Measurements from ENCODE around the gene SLC41A2. TPM values are rescaled to one million over a fixed set of nuclear protein-coding genes. Genes with fewer than 3 reads are reported as not detected.
"Not testable (repeated sequence)": the region's sequence is repeated elsewhere in the genome, so short reads cannot be mapped to it uniquely, and the experiment has no call there.

SLC41A2 gene
- total and polyA plus RNA-seq, 4 experiments from 2014 or later: 0.07 to 3.7 (median 2.0) TPM

DNA sequence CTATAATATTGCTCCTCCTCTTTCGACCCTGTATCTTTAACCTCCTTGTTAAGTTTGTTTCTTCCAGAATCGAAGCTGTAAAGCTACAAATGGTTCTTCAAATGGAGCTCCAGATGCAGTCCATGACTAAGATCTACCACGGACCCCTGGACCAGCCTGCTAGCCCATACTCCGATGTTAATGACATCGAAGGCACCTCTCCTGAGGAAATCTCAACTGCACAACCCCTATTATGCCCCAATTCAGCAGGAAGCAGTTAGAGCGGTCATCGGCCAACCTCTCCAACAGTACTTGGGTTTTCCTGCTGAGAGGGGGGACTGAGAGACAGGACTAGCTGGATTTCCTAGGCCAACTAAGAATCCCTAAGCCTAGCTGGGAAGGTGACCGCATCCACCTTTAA is 14.7 kb downstream of the SLC41A2 start:
- H3K36me3 Mint-ChIP-seq; H3K27ac ChIP-seq (ENCODE audit: low read depth, low read length); H3K4me1 Mint-ChIP-seq; H3K27me3 Mint-ChIP-seq; H3K4me1 ChIP-seq (ENCODE audit: insufficient read depth, low read length); POLR2A ChIA-PET (ENCODE audit: partially characterized antibody); H3K4me3 ChIP-seq (ENCODE audit: low read length in 2 of 2); H3K4me3 Mint-ChIP-seq; H3K27ac Mint-ChIP-seq; DNase-seq; intact Hi-C loops (cut with micrococcal nuclease); CTCF ChIA-PET (ENCODE audit: partially characterized antibody); H3K36me3 ChIP-seq (ENCODE audit: insufficient read depth, low read length); H3K9me3 ChIP-seq (ENCODE audit: control insufficient read depth in 1 of 2, low read length in 2 of 2); H3K27me3 ChIP-seq (ENCODE audit: insufficient read depth, low read length): not testable (repeated sequence)
- H3K9me3 Mint-ChIP-seq: peaks cover 0 to 17% (median 4%) of the 10 kb centered on the region in 8 donors

DNA sequence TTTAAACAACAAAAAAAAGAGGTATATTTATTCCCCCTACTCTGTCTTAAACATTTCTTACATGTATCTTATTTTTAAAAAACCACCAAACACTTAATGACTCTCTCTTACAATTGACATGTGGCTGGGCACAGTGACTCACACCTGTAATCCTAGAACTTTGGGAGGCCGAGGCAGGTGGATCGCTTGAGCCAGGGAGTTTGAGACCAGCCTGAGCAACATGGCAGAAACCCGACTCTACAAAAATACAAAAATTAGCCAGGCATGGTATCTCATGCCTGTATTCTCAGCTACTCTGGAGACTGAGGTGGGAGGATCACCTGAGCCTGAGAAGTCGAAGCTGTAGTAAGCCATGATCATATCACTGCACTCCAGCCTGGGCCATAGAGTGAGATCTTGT is 16.0 kb downstream of the SLC41A2 start:
- H3K27me3 ChIP-seq (ENCODE audit: insufficient read depth, low read length): no peaks in the 10 kb centered on the region
- no peak overlapping the region for H3K4me3 ChIP-seq (ENCODE audit: low read length in 2 of 2)
- no peaks in the 10 kb centered on the region for H3K36me3 ChIP-seq (ENCODE audit: insufficient read depth, low read length)
- CTCF ChIA-PET (ENCODE audit: partially characterized antibody): interaction anchor here (0.7 to 0.9 kb wide), 2 partner anchors 22 to 338 kb away, joined by 3 read pairs; no protein-coding TSS in a partner anchor
- Mint-ChIP-seq H3K4me3 (no peak overlapping the region), H3K36me3 (no peaks in the 10 kb centered on the region), H3K27ac (no peak overlapping the region), H3K27me3 (peaks cover 0 to 3% of the 10 kb centered on the region in 2 donors), H3K9me3 (peaks cover 0 to 17% (median 4%) of the 10 kb centered on the region in 8 donors), H3K4me1 (no peaks in the 10 kb centered on the region)
- no peaks in the 10 kb centered on the region for H3K4me1 ChIP-seq (ENCODE audit: insufficient read depth, low read length)
- H3K27ac ChIP-seq (ENCODE audit: low read depth, low read length): no peak overlapping the region
- H3K9me3 ChIP-seq (ENCODE audit: control insufficient read depth in 1 of 2, low read length in 2 of 2): no peaks in the 10 kb centered on the region
- intact Hi-C loops (cut with micrococcal nuclease): no loop called here
- DNase-seq: no peak
- POLR2A ChIA-PET (ENCODE audit: partially characterized antibody): no interaction called here

DNA sequence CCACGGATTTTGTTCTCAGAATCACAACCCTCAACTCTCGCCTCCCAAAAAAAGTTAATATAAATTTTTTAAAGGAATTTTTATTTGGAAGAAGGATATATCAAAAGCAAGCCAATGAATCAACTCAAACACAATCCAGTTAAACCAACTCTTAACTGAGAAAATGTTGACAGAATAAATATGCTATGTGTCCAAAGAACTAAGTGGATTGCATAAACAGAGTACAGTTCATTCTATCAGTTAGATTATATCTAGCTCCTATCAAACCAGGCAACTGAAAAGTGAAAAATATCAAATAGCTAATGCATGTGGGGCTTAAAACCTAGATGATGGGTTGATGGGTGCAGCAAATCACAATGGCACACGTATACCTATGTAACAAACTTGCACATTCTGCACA is 16.6 kb downstream of the SLC41A2 start:
- Mint-ChIP-seq H3K9me3 (peaks cover 0 to 17% (median 4%) of the 10 kb centered on the region in 8 donors), H3K36me3 (no peaks in the 10 kb centered on the region), H3K4me3 (no peak overlapping the region), H3K27me3 (peaks cover 0 to 3% of the 10 kb centered on the region in 2 donors), H3K27ac (no peak overlapping the region), H3K4me1 (no peaks in the 10 kb centered on the region)
- Histone ChIP-seq H3K4me3 (ENCODE audit: low read length in 2 of 2) (no peak overlapping the region), H3K4me1 (ENCODE audit: insufficient read depth, low read length) (no peaks in the 10 kb centered on the region), H3K36me3 (ENCODE audit: insufficient read depth, low read length) (no peaks in the 10 kb centered on the region), H3K27me3 (ENCODE audit: insufficient read depth, low read length) (no peaks in the 10 kb centered on the region), H3K27ac (ENCODE audit: low read depth, low read length) (no peak overlapping the region), H3K9me3 (ENCODE audit: control insufficient read depth in 1 of 2, low read length in 2 of 2) (no peaks in the 10 kb centered on the region)
- intact Hi-C loops (cut with micrococcal nuclease): no loop called here
- POLR2A ChIA-PET (ENCODE audit: partially characterized antibody): no interaction called here
- CTCF ChIA-PET (ENCODE audit: partially characterized antibody): no interaction called here
- no peak for DNase-seq

DNA sequence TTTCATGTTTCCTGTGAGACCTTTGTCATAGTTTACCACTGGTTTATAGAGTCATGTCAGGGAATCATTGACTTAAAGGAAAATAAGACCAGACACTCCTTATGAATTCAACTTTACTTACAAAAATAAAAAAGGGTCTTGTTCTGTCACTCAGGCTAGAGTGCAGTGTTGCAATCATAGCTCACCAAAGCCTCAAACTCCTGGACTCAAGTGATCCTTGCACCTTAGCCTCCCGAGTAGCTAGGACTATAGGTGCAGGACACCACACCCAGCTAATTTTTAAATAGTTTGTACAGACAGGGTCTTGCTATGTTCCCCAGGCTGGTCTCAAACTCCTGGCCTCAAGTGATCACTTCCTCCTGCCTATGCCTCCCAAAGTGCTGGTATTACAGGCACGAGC is 19.0 kb downstream of the SLC41A2 start:
- DNase-seq: no peak
- no peak overlapping the region for H3K4me3 ChIP-seq (ENCODE audit: low read length in 2 of 2)
- no peak overlapping the region for H3K4me3 Mint-ChIP-seq

DNA sequence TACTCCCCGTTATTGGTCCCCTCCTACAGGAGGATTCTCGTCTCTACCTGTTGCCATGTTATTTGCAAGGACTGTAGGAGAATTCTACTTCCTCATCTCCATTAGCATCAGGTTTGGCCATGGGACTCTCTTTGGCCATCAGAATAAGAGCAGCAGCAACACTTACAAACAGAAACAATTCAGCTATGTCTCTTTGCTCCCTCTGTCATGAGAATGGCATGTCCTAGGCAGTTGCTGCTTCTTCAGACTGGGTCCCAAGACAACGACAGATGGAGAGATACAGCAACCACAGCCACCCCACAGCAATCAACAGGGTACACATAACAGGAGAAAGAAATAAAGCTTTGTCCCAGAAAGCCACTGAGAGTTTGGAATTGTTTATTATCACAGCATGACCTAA is 19.7 kb downstream of the SLC41A2 start:
- Mint-ChIP-seq H3K27me3 (peaks cover 0 to 5% of the 10 kb centered on the region in 2 donors), H3K9me3 (peaks cover 0 to 6% (median 2%) of the 10 kb centered on the region in 8 donors), H3K36me3 (no peaks in the 10 kb centered on the region), H3K27ac (no peak overlapping the region), H3K4me1 (no peaks in the 10 kb centered on the region), H3K4me3 (no peak overlapping the region)
- ChIA-PET POLR2A (ENCODE audit: partially characterized antibody) (no interaction called here), CTCF (ENCODE audit: partially characterized antibody) (no interaction called here)
- Histone ChIP-seq H3K27me3 (ENCODE audit: insufficient read depth, low read length) (no peaks in the 10 kb centered on the region), H3K36me3 (ENCODE audit: insufficient read depth, low read length) (no peaks in the 10 kb centered on the region), H3K4me1 (ENCODE audit: insufficient read depth, low read length) (no peaks in the 10 kb centered on the region), H3K27ac (ENCODE audit: low read depth, low read length) (no peak overlapping the region), H3K9me3 (ENCODE audit: control insufficient read depth in 1 of 2, low read length in 2 of 2) (no peaks in the 10 kb centered on the region), H3K4me3 (ENCODE audit: low read length in 2 of 2) (no peak overlapping the region)
- intact Hi-C loops (cut with micrococcal nuclease): no loop called here
- DNase-seq: no peak

More for the DNA sequence above, 19.0 kb downstream of the SLC41A2 start:
- H3K36me3 Mint-ChIP-seq: no peaks in the 10 kb centered on the region
- H3K4me1 ChIP-seq (ENCODE audit: insufficient read depth, low read length): no peaks in the 10 kb centered on the region
- peaks cover 0 to 5% of the 10 kb centered on the region in 2 donors for H3K27me3 Mint-ChIP-seq
- no peaks in the 10 kb centered on the region for H3K4me1 Mint-ChIP-seq
- ChIA-PET CTCF (ENCODE audit: partially characterized antibody) (no interaction called here), POLR2A (ENCODE audit: partially characterized antibody) (no interaction called here)
- H3K9me3 Mint-ChIP-seq: peaks cover 0 to 14% (median 4%) of the 10 kb centered on the region in 8 donors
- no peaks in the 10 kb centered on the region for H3K36me3 ChIP-seq (ENCODE audit: insufficient read depth, low read length)
- no peak overlapping the region for H3K27ac ChIP-seq (ENCODE audit: low read depth, low read length)
- no peaks in the 10 kb centered on the region for H3K27me3 ChIP-seq (ENCODE audit: insufficient read depth, low read length)
- no peak overlapping the region for H3K27ac Mint-ChIP-seq
- no peaks in the 10 kb centered on the region for H3K9me3 ChIP-seq (ENCODE audit: control insufficient read depth in 1 of 2, low read length in 2 of 2)
- intact Hi-C loops (cut with micrococcal nuclease): no loop called here

DNA sequence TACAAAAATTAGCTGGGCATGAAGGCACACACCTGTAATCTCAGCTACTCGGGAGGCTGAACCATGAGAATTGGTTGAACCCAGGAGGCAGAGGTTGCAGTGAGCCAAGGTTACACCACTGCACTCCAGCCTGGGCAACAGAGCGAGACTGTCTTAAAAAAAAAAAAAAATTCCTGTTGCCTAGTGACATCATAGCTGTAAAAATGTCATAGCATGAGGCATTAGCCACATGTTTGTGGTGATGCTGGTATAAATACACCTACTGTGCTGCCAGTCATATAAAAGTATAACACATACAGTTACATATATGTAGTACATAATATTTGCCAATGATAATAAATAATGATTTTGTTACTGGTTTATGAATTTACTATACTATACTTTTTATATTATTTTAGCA is 22.2 kb downstream of the SLC41A2 start:
- ChIA-PET POLR2A (ENCODE audit: partially characterized antibody) (no interaction called here), CTCF (ENCODE audit: partially characterized antibody) (interaction anchor here (0.6 to 1.5 kb wide), 2 partner anchors 46 to 554 kb away, joined by 3 to 5 read pairs; no protein-coding TSS in a partner anchor)
- no peak overlapping the region for H3K27ac Mint-ChIP-seq
- no peak overlapping the region for H3K27ac ChIP-seq (ENCODE audit: low read depth, low read length)
- peaks cover 0 to 2% (median 0%) of the 10 kb centered on the region in 8 donors for H3K9me3 Mint-ChIP-seq
- no peak overlapping the region for H3K4me3 Mint-ChIP-seq
- no peaks in the 10 kb centered on the region for H3K36me3 Mint-ChIP-seq
- no peaks in the 10 kb centered on the region for H3K9me3 ChIP-seq (ENCODE audit: control insufficient read depth in 1 of 2, low read length in 2 of 2)
- peaks cover 0 to 5% of the 10 kb centered on the region in 2 donors for H3K27me3 Mint-ChIP-seq
- H3K4me1 ChIP-seq (ENCODE audit: insufficient read depth, low read length): no peaks in the 10 kb centered on the region
- no peak for DNase-seq
- no peaks in the 10 kb centered on the region for H3K4me1 Mint-ChIP-seq
- intact Hi-C loops (cut with micrococcal nuclease): no loop called here
- H3K27me3 ChIP-seq (ENCODE audit: insufficient read depth, low read length): no peaks in the 10 kb centered on the region
- no peak overlapping the region for H3K4me3 ChIP-seq (ENCODE audit: low read length in 2 of 2)
- H3K36me3 ChIP-seq (ENCODE audit: insufficient read depth, low read length): no peaks in the 10 kb centered on the region

DNA sequence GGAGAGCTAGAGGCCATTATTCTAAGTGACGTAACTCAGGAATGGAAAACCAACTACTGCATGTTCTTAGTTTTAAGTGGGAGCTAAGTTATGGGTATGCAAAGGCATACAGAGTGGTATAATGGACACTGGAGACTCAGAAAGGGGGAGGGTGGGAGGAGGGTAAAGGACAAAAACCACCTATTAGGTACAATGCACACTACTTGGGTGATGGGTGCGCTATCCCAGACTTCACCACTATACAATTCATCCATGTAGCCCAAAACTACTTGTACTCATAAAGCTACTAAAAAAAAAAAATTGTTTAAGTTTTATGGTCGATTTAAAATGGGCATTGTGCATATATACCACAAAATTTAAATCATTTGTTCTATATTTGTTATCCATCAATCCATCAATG is 24.3 kb downstream of the SLC41A2 start:
- no peak overlapping the region for H3K27ac Mint-ChIP-seq
- DNase-seq: no peak
- H3K27me3 Mint-ChIP-seq: peaks cover 0 to 5% of the 10 kb centered on the region in 2 donors
- Histone ChIP-seq H3K4me1 (ENCODE audit: insufficient read depth, low read length) (no peaks in the 10 kb centered on the region), H3K27ac (ENCODE audit: low read depth, low read length) (no peak overlapping the region), H3K27me3 (ENCODE audit: insufficient read depth, low read length) (no peaks in the 10 kb centered on the region), H3K36me3 (ENCODE audit: insufficient read depth, low read length) (no peaks in the 10 kb centered on the region), H3K4me3 (ENCODE audit: low read length in 2 of 2) (no peak overlapping the region), H3K9me3 (ENCODE audit: control insufficient read depth in 1 of 2, low read length in 2 of 2) (no peaks in the 10 kb centered on the region)
- ChIA-PET CTCF (ENCODE audit: partially characterized antibody) (interaction anchor here (1.9 kb wide), 1 partner anchor 26 kb away, joined by 6 read pairs; no protein-coding TSS in a partner anchor), POLR2A (ENCODE audit: partially characterized antibody) (no interaction called here)
- no peaks in the 10 kb centered on the region for H3K36me3 Mint-ChIP-seq
- H3K4me3 Mint-ChIP-seq: no peak overlapping the region
- peaks cover 0 to 2% (median 0%) of the 10 kb centered on the region in 8 donors for H3K9me3 Mint-ChIP-seq
- H3K4me1 Mint-ChIP-seq: peaks cover 0 to 6% (median 0%) of the 10 kb centered on the region in 4 donors
- intact Hi-C loops (cut with micrococcal nuclease): no loop called here

DNA sequence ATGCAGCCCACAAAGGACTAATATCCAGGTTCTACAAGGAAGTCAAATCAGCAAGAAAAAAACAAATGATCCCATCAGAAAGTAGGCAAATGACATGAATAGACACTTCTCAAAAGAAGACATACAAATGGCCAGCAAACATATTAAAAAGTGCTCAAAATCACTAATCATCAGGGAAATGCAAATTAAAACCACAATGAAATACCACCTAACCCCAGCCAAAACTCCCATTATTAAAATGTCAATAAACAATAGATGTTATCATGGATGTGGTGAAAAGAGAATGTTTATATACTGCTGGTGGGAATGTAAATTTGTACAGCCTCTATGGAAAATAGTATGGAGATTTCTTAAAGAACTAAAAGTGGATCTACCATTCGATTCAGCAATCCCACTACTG is 25.0 kb downstream of the SLC41A2 start:
- H3K4me3 Mint-ChIP-seq: no peak overlapping the region
- no peak for DNase-seq
- ChIA-PET POLR2A (ENCODE audit: partially characterized antibody) (no interaction called here), CTCF (ENCODE audit: partially characterized antibody) (no interaction called here)
- H3K27ac Mint-ChIP-seq: peak overlapping the region in 1 of 7 donors; percentile 58
- H3K4me1 Mint-ChIP-seq: peaks cover 0 to 6% (median 0%) of the 10 kb centered on the region in 4 donors
- Histone ChIP-seq H3K36me3 (ENCODE audit: insufficient read depth, low read length) (no peaks in the 10 kb centered on the region), H3K27me3 (ENCODE audit: insufficient read depth, low read length) (no peaks in the 10 kb centered on the region), H3K27ac (ENCODE audit: low read depth, low read length) (no peak overlapping the region), H3K4me1 (ENCODE audit: insufficient read depth, low read length) (no peaks in the 10 kb centered on the region), H3K9me3 (ENCODE audit: control insufficient read depth in 1 of 2, low read length in 2 of 2) (no peaks in the 10 kb centered on the region), H3K4me3 (ENCODE audit: low read length in 2 of 2) (no peak overlapping the region)
- intact Hi-C loops (cut with micrococcal nuclease): no loop called here
- peaks cover 0 to 2% (median 0%) of the 10 kb centered on the region in 8 donors for H3K9me3 Mint-ChIP-seq
- H3K36me3 Mint-ChIP-seq: no peaks in the 10 kb centered on the region
- H3K27me3 Mint-ChIP-seq: peaks cover 0 to 2% of the 10 kb centered on the region in 2 donors

Data from CD4-positive, alpha-beta memory T cell (primary cell).